ENCODE measurements around the gene OSTM1. TPM values are rescaled to one million over a fixed set of nuclear protein-coding genes. Genes with fewer than 3 reads are reported as not detected.

Gene OSTM1
- total and polyA plus RNA-seq, 10 of the 15 experiments (the other 5 are each of a cell fraction or from before 2014, with no cell fraction given): 3.0 to 17.1 (median 5.8) TPM

DNA sequence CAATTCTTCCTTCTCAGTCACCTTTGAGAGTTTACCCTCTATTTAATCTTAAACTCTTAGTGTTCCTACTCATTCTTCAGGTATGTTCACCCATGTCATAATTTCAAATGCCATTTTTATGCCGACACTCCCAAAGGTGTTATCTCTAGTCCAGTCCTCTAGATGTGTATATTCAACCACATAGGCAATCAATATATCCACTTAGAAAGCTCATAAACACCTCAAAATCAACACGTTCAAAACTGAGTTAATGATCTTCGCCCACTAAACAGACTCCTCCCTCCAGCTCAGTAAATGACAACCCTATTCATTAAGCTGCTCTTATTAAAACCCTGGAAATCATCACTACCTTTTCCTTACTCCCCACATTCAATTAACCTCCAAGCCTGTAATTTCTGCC lies 6.4 kb downstream of the OSTM1 start (continued):
- no peak for TF ChIP-seq TCF3 (IDR thresholded peaks at IDR 0.05; ENCODE audit: borderline replicate concordance, insufficient read depth, low read depth, low read length)
- TF ChIP-seq NR2C1 (IDR thresholded peaks at IDR 0.05): no peak
- no peak for TF ChIP-seq IKZF2 (IDR thresholded peaks at IDR 0.05)
- no peak for TF ChIP-seq SMAD1 (IDR thresholded peaks at IDR 0.05; ENCODE audit: low read depth, partially characterized antibody)
- TF ChIP-seq, protein P1, sequence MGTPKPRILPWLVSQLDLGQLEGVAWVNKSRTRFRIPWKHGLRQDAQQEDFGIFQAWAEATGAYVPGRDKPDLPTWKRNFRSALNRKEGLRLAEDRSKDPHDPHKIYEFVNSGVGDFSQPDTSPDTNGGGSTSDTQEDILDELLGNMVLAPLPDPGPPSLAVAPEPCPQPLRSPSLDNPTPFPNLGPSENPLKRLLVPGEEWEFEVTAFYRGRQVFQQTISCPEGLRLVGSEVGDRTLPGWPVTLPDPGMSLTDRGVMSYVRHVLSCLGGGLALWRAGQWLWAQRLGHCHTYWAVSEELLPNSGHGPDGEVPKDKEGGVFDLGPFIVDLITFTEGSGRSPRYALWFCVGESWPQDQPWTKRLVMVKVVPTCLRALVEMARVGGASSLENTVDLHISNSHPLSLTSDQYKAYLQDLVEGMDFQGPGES (IDR thresholded peaks at IDR 0.05): no peak
- TF ChIP-seq NFXL1 (IDR thresholded peaks at IDR 0.05; ENCODE audit: borderline replicate concordance): no peak
- TF ChIP-seq, protein P2, sequence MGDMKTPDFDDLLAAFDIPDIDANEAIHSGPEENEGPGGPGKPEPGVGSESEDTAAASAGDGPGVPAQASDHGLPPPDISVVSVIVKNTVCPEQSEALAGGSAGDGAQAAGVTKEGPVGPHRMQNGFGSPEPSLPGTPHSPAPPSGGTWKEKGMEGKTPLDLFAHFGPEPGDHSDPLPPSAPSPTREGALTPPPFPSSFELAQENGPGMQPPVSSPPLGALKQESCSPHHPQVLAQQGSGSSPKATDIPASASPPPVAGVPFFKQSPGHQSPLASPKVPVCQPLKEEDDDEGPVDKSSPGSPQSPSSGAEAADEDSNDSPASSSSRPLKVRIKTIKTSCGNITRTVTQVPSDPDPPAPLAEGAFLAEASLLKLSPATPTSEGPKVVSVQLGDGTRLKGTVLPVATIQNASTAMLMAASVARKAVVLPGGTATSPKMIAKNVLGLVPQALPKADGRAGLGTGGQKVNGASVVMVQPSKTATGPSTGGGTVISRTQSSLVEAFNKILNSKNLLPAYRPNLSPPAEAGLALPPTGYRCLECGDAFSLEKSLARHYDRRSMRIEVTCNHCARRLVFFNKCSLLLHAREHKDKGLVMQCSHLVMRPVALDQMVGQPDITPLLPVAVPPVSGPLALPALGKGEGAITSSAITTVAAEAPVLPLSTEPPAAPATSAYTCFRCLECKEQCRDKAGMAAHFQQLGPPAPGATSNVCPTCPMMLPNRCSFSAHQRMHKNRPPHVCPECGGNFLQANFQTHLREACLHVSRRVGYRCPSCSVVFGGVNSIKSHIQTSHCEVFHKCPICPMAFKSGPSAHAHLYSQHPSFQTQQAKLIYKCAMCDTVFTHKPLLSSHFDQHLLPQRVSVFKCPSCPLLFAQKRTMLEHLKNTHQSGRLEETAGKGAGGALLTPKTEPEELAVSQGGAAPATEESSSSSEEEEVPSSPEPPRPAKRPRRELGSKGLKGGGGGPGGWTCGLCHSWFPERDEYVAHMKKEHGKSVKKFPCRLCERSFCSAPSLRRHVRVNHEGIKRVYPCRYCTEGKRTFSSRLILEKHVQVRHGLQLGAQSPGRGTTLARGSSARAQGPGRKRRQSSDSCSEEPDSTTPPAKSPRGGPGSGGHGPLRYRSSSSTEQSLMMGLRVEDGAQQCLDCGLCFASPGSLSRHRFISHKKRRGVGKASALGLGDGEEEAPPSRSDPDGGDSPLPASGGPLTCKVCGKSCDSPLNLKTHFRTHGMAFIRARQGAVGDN (IDR thresholded peaks at IDR 0.05): no peak

DNA sequence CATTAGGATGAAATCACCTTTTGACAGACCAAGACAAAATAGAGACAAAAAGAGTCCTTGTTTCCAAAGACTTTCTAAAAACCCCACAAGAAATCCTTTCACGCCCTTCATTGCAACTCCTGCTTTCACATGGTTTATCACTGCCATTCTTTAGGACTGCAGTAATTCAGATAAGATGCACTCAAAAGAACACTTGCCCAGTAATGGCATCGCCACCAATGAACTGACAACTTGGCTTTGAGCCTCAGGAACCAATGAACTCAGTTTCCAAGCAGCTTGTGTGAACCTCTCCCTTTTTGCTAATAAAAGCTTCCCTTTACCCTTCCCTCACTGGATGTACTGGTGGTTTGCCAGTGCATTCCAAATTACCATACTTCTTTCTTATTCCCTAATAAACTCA lies 21.8 kb downstream of the OSTM1 start:
- ChIA-PET RAD21 (ENCODE audit: unreplicated experiment) (no interaction called here), POLR2A (no interaction called here), SMC1A (ENCODE audit: uncharacterized antibody, unreplicated experiment) (no interaction called here), CTCF (no interaction called here)
- ATAC-seq: no peak
- H3K27me3 ChIP-seq (replicated peaks in 1 of 2; ENCODE audit: control insufficient read depth in 2 of 2, insufficient read depth in 2 of 2, low read length in 1 of 2): no peaks in the 10 kb centered on the region
- FAIRE-seq: no peak
- H3K4me2 ChIP-seq (ENCODE audit: control insufficient read depth, insufficient read depth): no peak overlapping the region
- no TSS peak for BruUV-seq (replicated peaks)
- H3K4me1 ChIP-seq (ENCODE audit: control insufficient read depth, insufficient read depth, low read length): no peaks in the 10 kb centered on the region
- H3K9me3 ChIP-seq (replicated peaks; ENCODE audit: control insufficient read depth, insufficient read depth, low read length): no peaks in the 10 kb centered on the region
- no peak overlapping the region for H3K4me3 ChIP-seq
- WGBS (ENCODE audit: insufficient coverage, insufficient replicate concordance, low lambda C conversion rate, missing lambda C conversion rate): 96% methylated on average over 2 of the region's 2 CpGs
- no peak for DNase-seq (ENCODE audit: low read depth, low spot score)
- H3K36me3 ChIP-seq (ENCODE audit: control insufficient read depth in 2 of 2, insufficient read depth in 2 of 2, low read length in 1 of 2): no peaks in the 10 kb centered on the region; a peak in 1 of 4 replicates
- H3K27ac ChIP-seq (ENCODE audit: control insufficient read depth, insufficient read depth): no peak overlapping the region
- intact Hi-C loops (cut with micrococcal nuclease; ENCODE audit: unreplicated experiment): loop anchor here (10.0 kb wide), 2 partner anchors 178 to 608 kb away; no protein-coding TSS in a partner anchor
- H2AFZ ChIP-seq (ENCODE audit: control insufficient read depth, low read depth, low read length): no peak overlapping the region
- in situ Hi-C loops (cut with MboI): no loop called here
- no peaks in the 10 kb centered on the region for H4K20me1 ChIP-seq (ENCODE audit: control insufficient read depth, insufficient read depth)
- no peak overlapping the region for H3K9ac ChIP-seq (ENCODE audit: control insufficient read depth, insufficient read depth, low read length)
- no peaks in the 10 kb centered on the region for H3K79me2 ChIP-seq (ENCODE audit: control insufficient read depth, insufficient read depth, low read length)
- TF ChIP-seq MTA3 (IDR thresholded peaks at IDR 0.05; ENCODE audit: borderline replicate concordance, low read length): no peak
- no peak for TF ChIP-seq STAT3 (IDR thresholded peaks at IDR 0.05; ENCODE audit: low read depth, low read length)
- TF ChIP-seq, protein P3, sequence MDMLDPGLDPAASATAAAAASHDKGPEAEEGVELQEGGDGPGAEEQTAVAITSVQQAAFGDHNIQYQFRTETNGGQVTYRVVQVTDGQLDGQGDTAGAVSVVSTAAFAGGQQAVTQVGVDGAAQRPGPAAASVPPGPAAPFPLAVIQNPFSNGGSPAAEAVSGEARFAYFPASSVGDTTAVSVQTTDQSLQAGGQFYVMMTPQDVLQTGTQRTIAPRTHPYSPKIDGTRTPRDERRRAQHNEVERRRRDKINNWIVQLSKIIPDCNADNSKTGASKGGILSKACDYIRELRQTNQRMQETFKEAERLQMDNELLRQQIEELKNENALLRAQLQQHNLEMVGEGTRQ (IDR thresholded peaks at IDR 0.05; ENCODE audit: borderline replicate concordance, low read depth, low read length): no peak
- no peak for TF ChIP-seq MXI1 (IDR thresholded peaks at IDR 0.05; ENCODE audit: low read depth, low read length)
- TF ChIP-seq STAT1 (conservative IDR thresholded peaks at IDR 0.05): no peak
- no peak for TF ChIP-seq SMC3 (IDR thresholded peaks at IDR 0.05; ENCODE audit: borderline replicate concordance, low read length)
- TF ChIP-seq ZNF24 (IDR thresholded peaks at IDR 0.05): no peak
- TF ChIP-seq, protein P4, sequence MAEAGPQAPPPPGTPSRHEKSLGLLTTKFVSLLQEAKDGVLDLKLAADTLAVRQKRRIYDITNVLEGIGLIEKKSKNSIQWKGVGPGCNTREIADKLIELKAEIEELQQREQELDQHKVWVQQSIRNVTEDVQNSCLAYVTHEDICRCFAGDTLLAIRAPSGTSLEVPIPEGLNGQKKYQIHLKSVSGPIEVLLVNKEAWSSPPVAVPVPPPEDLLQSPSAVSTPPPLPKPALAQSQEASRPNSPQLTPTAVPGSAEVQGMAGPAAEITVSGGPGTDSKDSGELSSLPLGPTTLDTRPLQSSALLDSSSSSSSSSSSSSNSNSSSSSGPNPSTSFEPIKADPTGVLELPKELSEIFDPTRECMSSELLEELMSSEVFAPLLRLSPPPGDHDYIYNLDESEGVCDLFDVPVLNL (IDR thresholded peaks at IDR 0.05; ENCODE audit: low read depth, low read length): no peak
- no peak for TF ChIP-seq SIX5 (IDR thresholded peaks at IDR 0.05; ENCODE audit: low read depth, low read length, severe bottlenecking)
- no peak for TF ChIP-seq CREB1 (IDR thresholded peaks at IDR 0.05; ENCODE audit: low read depth)
